HEK293 (cell line): ENCODE data around the gene MAP1S.

Source experiments
- CTCF ChIA-PET: fragments of 350-600 bp; formaldehyde crosslinking; extraction: SDS; loops from one replicate; lab custom pipeline; 2021; ENCODE audit warnings: antibody characterized with exemption; lab: Yijun Ruan, JAX
- POLR2A ChIA-PET: fragments of 300-600 bp; formaldehyde crosslinking; extraction: SDS; loops from one replicate; lab custom pipeline; 2020; ENCODE audit warnings: antibody characterized with exemption, inconsistent platforms; lab: Yijun Ruan, JAX
- H3K27ac ChIP-seq: fragments of 200-500 bp; sonication (Bioruptor generic); 2 replicates; pipeline ENCODE4 v1.5.1; 2014; ENCODE audit warnings: low read depth, low read length, control low read depth, inconsistent platforms; ENCODE audit errors: extremely low read depth
- H3K36me3 ChIP-seq, 2 experiments: fragments of 200-500 bp in 1 of 2; sonication (Bioruptor generic) in 1 of 2; 1 replicate in 1 of 2; 2 replicates in 1 of 2; pipeline ENCODE4 v1.5.1; 2014 to 2017; ENCODE audit warnings: inconsistent platforms in 2 of 2, low read length in 2 of 2; ENCODE audit not compliant: control insufficient read depth in 2 of 2, insufficient read depth in 1 of 2
- H3K4me1 ChIP-seq: fragments of 200-500 bp; sonication (Bioruptor generic); 2 replicates; pipeline ENCODE4 v1.5.1; 2014; ENCODE audit warnings: mild to moderate bottlenecking, low read length, inconsistent platforms; ENCODE audit not compliant: control insufficient read depth, insufficient read depth
- H3K4me3 ChIP-seq: 2 replicates; pipeline ENCODE4 v1.5.1; 2011; ENCODE audit warnings: low read depth, mild to moderate bottlenecking, control low read depth, low read length, moderate library complexity
- H3K9me3 ChIP-seq: fragments of 200-500 bp; sonication (Bioruptor generic); 2 replicates; pipeline ENCODE4 v1.5.1; 2014; ENCODE audit warnings: low read depth, low read length, inconsistent platforms; ENCODE audit not compliant: control insufficient read depth, insufficient read depth
- GLI4 ChIP-seq: fragments of 450-650 bp; formaldehyde crosslinking; IDR thresholded peaks from 2 replicates; pipeline ENCODE4 v1.5.1; 2016; ENCODE audit warnings: missing biosample characterization, missing genetic modification characterization
- IKZF3 ChIP-seq: fragments of 450-650 bp; IDR thresholded peaks from 2 replicates; pipeline ENCODE4 v1.5.0; 2018; ENCODE audit warnings: missing biosample characterization, mild to moderate bottlenecking, missing genetic modification characterization, moderate library complexity
- KLF10 ChIP-seq: fragments of 450-650 bp; IDR thresholded peaks from 2 replicates; pipeline ENCODE4 v1.5.1; 2018; ENCODE audit warnings: missing biosample characterization, mild to moderate bottlenecking, missing genetic modification characterization
- PRDM1 ChIP-seq: fragments of 450-650 bp; formaldehyde crosslinking; IDR thresholded peaks from 2 replicates; pipeline ENCODE4; 2016; ENCODE audit warnings: missing biosample characterization, missing genetic modification characterization
- RBAK ChIP-seq: fragments of 450-650 bp; formaldehyde crosslinking; IDR thresholded peaks from 2 replicates; pipeline ENCODE4 v1.5.1; 2016; ENCODE audit warnings: missing biosample characterization, missing genetic modification characterization
- ZBTB1 ChIP-seq: fragments of 450-650 bp; formaldehyde crosslinking; IDR thresholded peaks from 2 replicates; pipeline ENCODE4 v1.5.1; 2016; ENCODE audit warnings: missing biosample characterization, missing genetic modification characterization
- ZBTB17 ChIP-seq: fragments of 450-650 bp; formaldehyde crosslinking; IDR thresholded peaks from 2 replicates; pipeline ENCODE4 v1.5.1; 2016; ENCODE audit warnings: missing biosample characterization, missing genetic modification characterization
- ZFHX2 ChIP-seq: fragments of 450-650 bp; formaldehyde crosslinking; conservative IDR thresholded peaks from 2 replicates; pipeline ENCODE4 v1.5.1; 2016; ENCODE audit warnings: missing biosample characterization, missing genetic modification characterization
- ZNF274 ChIP-seq, 2 experiments: fragments of 200-500 bp in 1 of 2; fragments of 450-650 bp in 1 of 2; sonication (Bioruptor generic) in 1 of 2; formaldehyde crosslinking in 1 of 2; IDR thresholded peaks; 2 replicates each; pipeline versions ENCODE4 v1.5.1 to v1.6.1; 2014 to 2016; ENCODE audit warnings: borderline replicate concordance in 1 of 2, inconsistent platforms in 1 of 2, low read length in 1 of 2, missing biosample characterization in 1 of 2, missing genetic modification characterization in 1 of 2
- ZNF324 ChIP-seq: fragments of 450-650 bp; formaldehyde crosslinking; IDR thresholded peaks from 2 replicates; pipeline ENCODE4 v1.5.1; 2016; ENCODE audit warnings: missing biosample characterization, missing genetic modification characterization
- ZNF366 ChIP-seq: fragments of 450-650 bp; formaldehyde crosslinking; conservative IDR thresholded peaks from 2 replicates; pipeline ENCODE4 v1.5.1; 2016; ENCODE audit warnings: missing biosample characterization, missing genetic modification characterization
- ZNF837 ChIP-seq: fragments of 450-650 bp; formaldehyde crosslinking; IDR thresholded peaks from 2 replicates; pipeline ENCODE4 v1.5.1; 2016; ENCODE audit warnings: missing biosample characterization, missing genetic modification characterization
- TF ChIP-seq, protein P1 (sequence below): fragments of 450-650 bp; IDR thresholded peaks from 2 replicates; pipeline ENCODE4 v1.5.1; 2018; ENCODE audit warnings: missing biosample characterization, mild to moderate bottlenecking, missing genetic modification characterization
- TF ChIP-seq, protein P2 (sequence below): fragments of 450-650 bp; formaldehyde crosslinking; IDR thresholded peaks from 2 replicates; pipeline ENCODE4 v1.5.1; 2016; ENCODE audit warnings: missing biosample characterization, missing genetic modification characterization
- TF ChIP-seq, protein P3 (sequence below): fragments of 450-650 bp; IDR thresholded peaks from 2 replicates; pipeline ENCODE4 v1.5.1; 2018; ENCODE audit warnings: missing biosample characterization, missing genetic modification characterization
- TF ChIP-seq, protein P4 (sequence below): fragments of 450-650 bp; formaldehyde crosslinking; IDR thresholded peaks from 2 replicates; pipeline ENCODE4 v1.5.1; 2016; ENCODE audit warnings: missing biosample characterization, missing genetic modification characterization, low read depth
- TF ChIP-seq, protein P5 (sequence below): fragments of 450-650 bp; formaldehyde crosslinking; IDR thresholded peaks from 2 replicates; pipeline ENCODE4 v1.5.1; 2016; ENCODE audit warnings: missing biosample characterization, missing genetic modification characterization
- TF ChIP-seq, protein P6 (sequence below): fragments of 450-650 bp; formaldehyde crosslinking; IDR thresholded peaks from 2 replicates; pipeline ENCODE4 v1.5.1; 2016; ENCODE audit warnings: missing biosample characterization, missing genetic modification characterization
- TF ChIP-seq, protein P7 (sequence below): fragments of 450-650 bp; formaldehyde crosslinking; IDR thresholded peaks from 2 replicates; pipeline ENCODE4 v1.5.1; 2016; ENCODE audit warnings: missing biosample characterization, missing genetic modification characterization

MAP1S gene

DNA sequence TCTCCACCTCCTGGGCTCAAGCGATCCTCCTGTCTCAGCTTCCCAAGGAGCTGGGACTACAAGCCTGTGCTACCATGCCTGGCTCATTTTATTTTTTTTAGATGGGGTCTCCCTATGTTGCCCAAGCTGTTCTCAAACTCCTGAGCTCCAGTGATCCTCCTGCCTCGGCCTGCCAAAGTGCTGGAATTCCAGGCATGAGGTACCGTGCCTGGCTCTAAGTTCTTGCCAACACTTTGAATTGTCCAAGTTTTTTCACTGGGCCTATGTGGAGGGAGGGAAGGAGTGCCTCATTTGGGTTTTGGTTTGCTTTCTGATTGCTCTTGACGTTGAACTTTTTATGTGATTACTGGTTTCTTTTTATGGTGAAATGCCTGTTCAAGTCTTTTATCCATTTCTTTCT is 26.7 kb upstream of the MAP1S start:
- no peak overlapping the region for H3K27ac ChIP-seq
- POLR2A ChIA-PET = interaction anchor here (1.9 kb wide), 1 partner anchor 12 kb away, joined by 5 read pairs; no protein-coding TSS in a partner anchor
- H3K4me3 ChIP-seq = no peak overlapping the region
- no peaks in the 10 kb centered on the region for H3K36me3 ChIP-seq
- H3K9me3 ChIP-seq = no peaks in the 10 kb centered on the region
- CTCF ChIA-PET = interaction anchor here (0.7 kb wide), 2 partner anchors 41 to 53 kb away, joined by 3 to 6 read pairs; no protein-coding TSS in a partner anchor
- TF ChIP-seq, protein P1, sequence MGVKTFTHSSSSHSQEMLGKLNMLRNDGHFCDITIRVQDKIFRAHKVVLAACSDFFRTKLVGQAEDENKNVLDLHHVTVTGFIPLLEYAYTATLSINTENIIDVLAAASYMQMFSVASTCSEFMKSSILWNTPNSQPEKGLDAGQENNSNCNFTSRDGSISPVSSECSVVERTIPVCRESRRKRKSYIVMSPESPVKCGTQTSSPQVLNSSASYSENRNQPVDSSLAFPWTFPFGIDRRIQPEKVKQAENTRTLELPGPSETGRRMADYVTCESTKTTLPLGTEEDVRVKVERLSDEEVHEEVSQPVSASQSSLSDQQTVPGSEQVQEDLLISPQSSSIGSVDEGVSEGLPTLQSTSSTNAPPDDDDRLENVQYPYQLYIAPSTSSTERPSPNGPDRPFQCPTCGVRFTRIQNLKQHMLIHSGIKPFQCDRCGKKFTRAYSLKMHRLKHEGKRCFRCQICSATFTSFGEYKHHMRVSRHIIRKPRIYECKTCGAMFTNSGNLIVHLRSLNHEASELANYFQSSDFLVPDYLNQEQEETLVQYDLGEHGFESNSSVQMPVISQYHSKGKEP (tag by site-specific recombination) = no peak
- TF ChIP-seq, protein P2, sequence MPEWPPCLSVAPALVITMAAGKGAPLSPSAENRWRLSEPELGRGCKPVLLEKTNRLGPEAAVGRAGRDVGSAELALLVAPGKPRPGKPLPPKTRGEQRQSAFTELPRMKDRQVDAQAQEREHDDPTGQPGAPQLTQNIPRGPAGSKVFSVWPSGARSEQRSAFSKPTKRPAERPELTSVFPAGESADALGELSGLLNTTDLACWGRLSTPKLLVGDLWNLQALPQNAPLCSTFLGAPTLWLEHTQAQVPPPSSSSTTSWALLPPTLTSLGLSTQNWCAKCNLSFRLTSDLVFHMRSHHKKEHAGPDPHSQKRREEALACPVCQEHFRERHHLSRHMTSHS (tag by site-specific recombination) = no peak
- TF ChIP-seq, all 188 proteins: peak for 0
- no peaks in the 10 kb centered on the region for H3K4me1 ChIP-seq

DNA sequence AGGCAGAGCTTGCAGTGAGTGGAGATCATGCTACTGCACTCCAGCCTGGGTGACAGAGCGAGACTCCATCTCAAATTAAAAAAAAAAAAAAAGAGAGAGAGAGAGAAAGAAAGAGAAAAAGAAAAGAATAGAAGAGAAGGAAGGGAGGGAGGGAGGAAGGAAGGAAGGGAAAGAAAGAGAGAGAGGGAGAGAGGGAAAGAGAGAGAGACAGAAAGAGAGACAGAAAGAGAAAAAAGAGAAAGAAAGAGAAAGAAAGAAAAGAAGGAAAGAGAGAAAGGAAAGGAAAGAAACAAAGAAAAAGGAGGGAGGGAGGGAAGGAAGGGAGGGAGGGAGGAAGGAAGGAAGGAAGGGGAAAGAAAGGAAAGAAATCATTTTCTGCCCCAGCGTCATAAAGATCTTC is 24.1 kb upstream of the MAP1S start:
- Histone ChIP-seq H3K4me1 (no peaks in the 10 kb centered on the region), H3K4me3 (no peak overlapping the region), H3K9me3 (no peaks in the 10 kb centered on the region), H3K27ac (no peak overlapping the region), H3K36me3 (no peaks in the 10 kb centered on the region)
- TF ChIP-seq ZNF366 (tag by site-specific recombination) (peak; percentile 81), KLF10 (tag by site-specific recombination) (no peak), ZFHX2 (tag by site-specific recombination) (no peak), ZNF274 (IDR thresholded peaks at IDR 0.05; ENCODE audit: low read length) (no peak), ZNF274 (tag by site-specific recombination; IDR thresholded peaks at IDR 0.05; ENCODE audit: borderline replicate concordance) (no peak), ZBTB17 (tag by site-specific recombination) (no peak), PRDM1 (tag by site-specific recombination) (peak; percentile 66), ZNF837 (tag by site-specific recombination) (no peak), RBAK (tag by site-specific recombination) (no peak), IKZF3 (tag by site-specific recombination) (no peak), ZBTB1 (tag by site-specific recombination) (no peak), GLI4 (tag by site-specific recombination) (no peak), ZNF324 (tag by site-specific recombination) (no peak)
- TF ChIP-seq, protein P3, sequence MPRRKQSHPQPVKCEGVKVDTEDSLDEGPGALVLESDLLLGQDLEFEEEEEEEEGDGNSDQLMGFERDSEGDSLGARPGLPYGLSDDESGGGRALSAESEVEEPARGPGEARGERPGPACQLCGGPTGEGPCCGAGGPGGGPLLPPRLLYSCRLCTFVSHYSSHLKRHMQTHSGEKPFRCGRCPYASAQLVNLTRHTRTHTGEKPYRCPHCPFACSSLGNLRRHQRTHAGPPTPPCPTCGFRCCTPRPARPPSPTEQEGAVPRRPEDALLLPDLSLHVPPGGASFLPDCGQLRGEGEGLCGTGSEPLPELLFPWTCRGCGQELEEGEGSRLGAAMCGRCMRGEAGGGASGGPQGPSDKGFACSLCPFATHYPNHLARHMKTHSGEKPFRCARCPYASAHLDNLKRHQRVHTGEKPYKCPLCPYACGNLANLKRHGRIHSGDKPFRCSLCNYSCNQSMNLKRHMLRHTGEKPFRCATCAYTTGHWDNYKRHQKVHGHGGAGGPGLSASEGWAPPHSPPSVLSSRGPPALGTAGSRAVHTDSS (tag by site-specific recombination) = no peak
- TF ChIP-seq, protein P4, sequence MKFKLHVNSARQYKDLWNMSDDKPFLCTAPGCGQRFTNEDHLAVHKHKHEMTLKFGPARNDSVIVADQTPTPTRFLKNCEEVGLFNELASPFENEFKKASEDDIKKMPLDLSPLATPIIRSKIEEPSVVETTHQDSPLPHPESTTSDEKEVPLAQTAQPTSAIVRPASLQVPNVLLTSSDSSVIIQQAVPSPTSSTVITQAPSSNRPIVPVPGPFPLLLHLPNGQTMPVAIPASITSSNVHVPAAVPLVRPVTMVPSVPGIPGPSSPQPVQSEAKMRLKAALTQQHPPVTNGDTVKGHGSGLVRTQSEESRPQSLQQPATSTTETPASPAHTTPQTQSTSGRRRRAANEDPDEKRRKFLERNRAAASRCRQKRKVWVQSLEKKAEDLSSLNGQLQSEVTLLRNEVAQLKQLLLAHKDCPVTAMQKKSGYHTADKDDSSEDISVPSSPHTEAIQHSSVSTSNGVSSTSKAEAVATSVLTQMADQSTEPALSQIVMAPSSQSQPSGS = no peak
- TF ChIP-seq, protein P5, sequence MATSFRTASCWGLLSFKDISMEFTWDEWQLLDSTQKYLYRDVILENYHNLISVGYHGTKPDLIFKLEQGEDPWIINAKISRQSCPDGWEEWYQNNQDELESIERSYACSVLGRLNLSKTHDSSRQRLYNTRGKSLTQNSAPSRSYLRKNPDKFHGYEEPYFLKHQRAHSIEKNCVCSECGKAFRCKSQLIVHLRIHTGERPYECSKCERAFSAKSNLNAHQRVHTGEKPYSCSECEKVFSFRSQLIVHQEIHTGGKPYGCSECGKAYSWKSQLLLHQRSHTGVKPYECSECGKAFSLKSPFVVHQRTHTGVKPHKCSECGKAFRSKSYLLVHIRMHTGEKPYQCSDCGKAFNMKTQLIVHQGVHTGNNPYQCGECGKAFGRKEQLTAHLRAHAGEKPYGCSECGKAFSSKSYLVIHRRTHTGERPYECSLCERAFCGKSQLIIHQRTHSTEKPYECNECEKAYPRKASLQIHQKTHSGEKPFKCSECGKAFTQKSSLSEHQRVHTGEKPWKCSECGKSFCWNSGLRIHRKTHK (tag by site-specific recombination) = no peak
- TF ChIP-seq, protein P2 (tag by site-specific recombination) = no peak
- TF ChIP-seq, protein P6, sequence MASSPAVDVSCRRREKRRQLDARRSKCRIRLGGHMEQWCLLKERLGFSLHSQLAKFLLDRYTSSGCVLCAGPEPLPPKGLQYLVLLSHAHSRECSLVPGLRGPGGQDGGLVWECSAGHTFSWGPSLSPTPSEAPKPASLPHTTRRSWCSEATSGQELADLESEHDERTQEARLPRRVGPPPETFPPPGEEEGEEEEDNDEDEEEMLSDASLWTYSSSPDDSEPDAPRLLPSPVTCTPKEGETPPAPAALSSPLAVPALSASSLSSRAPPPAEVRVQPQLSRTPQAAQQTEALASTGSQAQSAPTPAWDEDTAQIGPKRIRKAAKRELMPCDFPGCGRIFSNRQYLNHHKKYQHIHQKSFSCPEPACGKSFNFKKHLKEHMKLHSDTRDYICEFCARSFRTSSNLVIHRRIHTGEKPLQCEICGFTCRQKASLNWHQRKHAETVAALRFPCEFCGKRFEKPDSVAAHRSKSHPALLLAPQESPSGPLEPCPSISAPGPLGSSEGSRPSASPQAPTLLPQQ (tag by site-specific recombination) = no peak
- TF ChIP-seq, protein P7, sequence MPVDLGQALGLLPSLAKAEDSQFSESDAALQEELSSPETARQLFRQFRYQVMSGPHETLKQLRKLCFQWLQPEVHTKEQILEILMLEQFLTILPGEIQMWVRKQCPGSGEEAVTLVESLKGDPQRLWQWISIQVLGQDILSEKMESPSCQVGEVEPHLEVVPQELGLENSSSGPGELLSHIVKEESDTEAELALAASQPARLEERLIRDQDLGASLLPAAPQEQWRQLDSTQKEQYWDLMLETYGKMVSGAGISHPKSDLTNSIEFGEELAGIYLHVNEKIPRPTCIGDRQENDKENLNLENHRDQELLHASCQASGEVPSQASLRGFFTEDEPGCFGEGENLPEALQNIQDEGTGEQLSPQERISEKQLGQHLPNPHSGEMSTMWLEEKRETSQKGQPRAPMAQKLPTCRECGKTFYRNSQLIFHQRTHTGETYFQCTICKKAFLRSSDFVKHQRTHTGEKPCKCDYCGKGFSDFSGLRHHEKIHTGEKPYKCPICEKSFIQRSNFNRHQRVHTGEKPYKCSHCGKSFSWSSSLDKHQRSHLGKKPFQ = no peak
- POLR2A ChIA-PET = no interaction called here
- CTCF ChIA-PET = interaction anchor here (1.0 kb wide), 1 partner anchor 199 kb away, joined by 3 read pairs; no protein-coding TSS in a partner anchor
